Esophagus squamous epithelium (tissue), 5 donors: Measurements from ENCODE around the gene MIF4GD. TPM values are rescaled to one million over a fixed set of nuclear protein-coding genes. Genes with fewer than 3 reads are reported as not detected.

Experiments
- DNase-seq: peaks from one replicate; lab custom pipeline; 2025; lab: John Stamatoyannopoulos, UW
- H3K27ac ChIP-seq, 4 donors: fragments of 200-600 bp; sonication (generic); one replicate each; pipeline ENCODE4 v1.5.1; 2016 to 2019; ENCODE audit warnings: mild to moderate bottlenecking in 1 of 4
- H3K27me3 ChIP-seq, 4 donors: fragments of 200-600 bp; sonication (generic); 1 replicate in 3 of 4; 2 replicates in 1 of 4; pipeline versions ENCODE4 v1.5.1 to v1.6.0; 2017 to 2021; ENCODE audit warnings: antibody characterized with exemption in 1 of 4
- H3K36me3 ChIP-seq, 3 donors: fragments of 200-600 bp; sonication (generic); one replicate each; pipeline ENCODE4 v1.5.1; 2016 to 2019
- H3K4me1 ChIP-seq, 3 donors: fragments of 200-600 bp; sonication (generic); one replicate each; pipeline ENCODE4 v1.5.1; 2017 to 2019
- H3K4me3 ChIP-seq, 4 donors: fragments of 200-600 bp; sonication (generic); 1 replicate in 3 of 4; 2 replicates in 1 of 4; pipeline ENCODE4 v1.5.1; 2016 to 2019; ENCODE audit warnings: mild to moderate bottlenecking in 2 of 4, moderate library complexity in 1 of 4
- H3K9me3 ChIP-seq, 3 donors: fragments of 200-600 bp; sonication (generic); one replicate each; pipeline ENCODE4 v1.5.1; 2016 to 2019
- CTCF ChIP-seq, 6 experiments: fragments of 450-650 bp in 4 of 6; fragments of 200-600 bp in 2 of 6; sonication (generic) in 2 of 6; IDR thresholded peaks; one replicate each; pipeline ENCODE4 v1.5.1; 2016 to 2019; ENCODE audit warnings: antibody characterized with exemption in 6 of 6, mild to moderate bottlenecking in 4 of 6, moderate library complexity in 4 of 6
- POLR2A ChIP-seq, 4 donors: fragments of 450-650 bp; IDR thresholded peaks; one replicate each; pipeline ENCODE4 v1.6.1; 2017; ENCODE audit warnings: antibody characterized with exemption in 4 of 4, mild to moderate bottlenecking in 4 of 4, moderate library complexity in 3 of 4
- WGBS, 2 donors: methylation state at CpG; one replicate each; pipeline ENCODE4 v1.1.5; 2018; 5-methylcytosine and 5-hydroxymethylcytosine counted together
- intact Hi-C: fragments of 100-400 bp; cut with DNase I; formaldehyde crosslinking; loops from one replicate; pipeline ENCODE4 v1.15.0; 2022
- total RNA-seq, 4 donors: library from RNA; depleted of rRNA; stranded (reverse); fragments of >200 nt; gene quantifications; one replicate each; pipeline ENCODE4 v1.1.0, GENCODE V29; 2016
- donor health status: DM: yes; HTN: yes; CAD: no.

MIF4GD gene
- total RNA-seq, 4 donors from 2014 or later, result 14.6 to 28.0 (median 21.2) TPM

DNA sequence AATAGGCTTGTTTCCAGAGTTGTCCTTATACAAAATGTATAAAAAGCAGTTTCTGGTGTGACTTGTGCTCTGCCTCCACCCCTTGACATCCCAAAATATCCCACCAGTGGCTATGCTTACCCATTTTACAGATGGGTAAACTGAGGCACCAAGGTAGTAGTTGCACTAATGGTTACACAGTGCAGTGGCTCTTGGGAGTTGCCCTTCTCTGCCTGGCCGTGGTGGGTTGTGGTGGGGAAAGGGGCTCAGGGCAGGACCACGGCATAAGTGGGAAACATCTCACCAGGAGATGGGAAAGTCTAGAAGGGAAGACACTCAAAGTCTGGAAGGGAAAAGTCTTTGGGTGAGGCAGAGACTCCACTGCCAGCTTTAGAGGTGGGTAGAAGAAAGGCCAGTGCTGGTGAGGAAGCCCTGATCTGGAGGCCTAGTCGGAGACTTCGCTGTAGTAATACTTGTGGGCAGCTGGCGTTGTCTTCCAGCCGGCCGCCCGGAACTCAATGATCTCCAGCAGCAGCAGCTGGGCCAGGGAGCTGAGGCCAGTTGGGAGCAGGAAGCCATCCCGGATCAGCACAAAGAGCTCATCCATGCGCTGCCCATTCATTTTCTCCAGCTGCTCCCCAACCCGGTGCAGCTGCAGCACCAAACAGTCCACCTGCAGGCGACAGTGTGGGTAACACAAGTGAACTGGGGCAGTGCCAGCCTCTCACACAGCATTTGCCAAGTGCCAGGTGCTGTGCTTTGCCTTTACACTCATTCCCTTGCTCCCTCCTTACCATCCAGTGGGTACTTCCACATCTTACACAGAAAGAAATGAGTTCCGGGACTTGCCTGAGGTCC is 4.5 kb downstream of the MIF4GD start:
- intact Hi-C loops, result no loop called here
- DNase-seq, result no peak
- no peak overlapping the region for H3K4me3 ChIP-seq
- 71 to 79% methylated on average over 8 to 13 of the region's 13 CpGs for WGBS, 2 donors
- H3K36me3 ChIP-seq, result peaks cover 0 to 49% (median 17%) of the 10 kb centered on the region in 3 donors
- peaks cover 12 to 53% (median 17%) of the 10 kb centered on the region in 3 donors for H3K4me1 ChIP-seq
- H3K27me3 ChIP-seq, result no peaks in the 10 kb centered on the region
- TF ChIP-seq POLR2A (IDR thresholded peaks at IDR 0.05), result no peak
- TF ChIP-seq CTCF (IDR thresholded peaks at IDR 0.05), result no peak
- H3K9me3 ChIP-seq, result no peaks in the 10 kb centered on the region
- no peak overlapping the region for H3K27ac ChIP-seq

- Histone ChIP-seq H3K4me1 (peaks cover 12 to 53% (median 17%) of the 10 kb centered on the region in 3 donors), H3K9me3 (no peaks in the 10 kb centered on the region), H3K27me3 (no peaks in the 10 kb centered on the region), H3K4me3 (no peak overlapping the region), H3K27ac (no peak overlapping the region), H3K36me3 (peaks cover 0 to 49% (median 17%) of the 10 kb centered on the region in 3 donors)
- TF ChIP-seq CTCF (IDR thresholded peaks at IDR 0.05) (no peak), POLR2A (IDR thresholded peaks at IDR 0.05) (no peak)
- intact Hi-C loops, result no loop called here
- WGBS, 2 donors, result 85 to 88% methylated on average over 5 to 8 of the region's 17 CpGs
- no peak for DNase-seq
Observed at GRCh38 chr17:75265614-75266315, 5.3 kb downstream of the MIF4GD start.

DNA sequence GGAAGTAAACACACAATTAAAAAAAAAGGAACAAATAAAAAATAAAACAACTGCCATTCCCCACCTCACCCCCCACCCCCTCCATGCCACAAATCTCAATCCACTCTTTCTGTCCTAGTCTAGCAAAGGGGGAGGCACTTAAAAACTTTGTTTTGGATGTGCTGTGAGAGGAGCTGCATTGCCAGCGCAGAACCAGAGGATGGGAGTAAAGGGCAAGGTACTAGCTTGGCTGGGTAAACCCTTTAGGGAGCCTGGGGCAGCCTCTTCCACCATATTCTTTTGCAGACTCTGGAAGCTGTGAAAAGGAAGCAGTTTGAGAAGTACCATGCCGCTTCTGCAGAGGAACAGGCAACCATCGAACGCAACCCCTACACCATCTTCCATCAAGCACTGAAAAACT is 8.0 kb downstream of the MIF4GD start:
- peaks cover 0 to 49% (median 17%) of the 10 kb centered on the region in 3 donors for H3K36me3 ChIP-seq
- H3K4me3 ChIP-seq, result no peak overlapping the region
- DNase-seq, result no peak
- no peaks in the 10 kb centered on the region for H3K27me3 ChIP-seq
- intact Hi-C loops, result no loop called here
- peaks cover 17 to 60% (median 29%) of the 10 kb centered on the region in 3 donors for H3K4me1 ChIP-seq
- no peaks in the 10 kb centered on the region for H3K9me3 ChIP-seq
- H3K27ac ChIP-seq, result peak overlapping the region in 2 of 4 donors; percentile 94 to 97
- 91 to 94% methylated on average over 4 of the region's 4 CpGs for WGBS, 2 donors
- TF ChIP-seq POLR2A (IDR thresholded peaks at IDR 0.05), result no peak

DNA sequence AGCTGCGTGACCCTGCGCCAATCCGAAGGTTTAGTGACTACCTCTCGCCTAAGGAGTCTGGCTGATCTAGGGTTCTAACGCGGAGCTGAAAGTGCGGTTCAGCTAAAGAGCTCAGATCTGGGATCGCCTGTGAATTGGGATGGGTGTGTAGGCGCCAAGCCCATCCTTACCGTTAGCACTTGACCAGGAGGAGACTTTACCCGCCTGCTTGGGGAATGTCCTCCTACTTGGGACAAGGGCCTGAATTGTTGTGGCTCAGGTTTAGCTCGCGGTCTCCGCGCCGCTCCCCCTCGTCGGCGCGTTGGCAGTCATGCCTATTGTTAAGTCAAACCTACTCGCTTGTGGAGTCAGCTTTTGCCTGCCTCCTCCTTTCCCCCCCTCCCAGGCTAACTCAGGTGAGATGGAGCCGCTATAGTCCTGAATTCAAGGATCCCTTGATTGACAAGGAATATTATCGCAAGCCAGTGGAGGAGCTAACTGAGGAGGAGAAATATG is 8.9 kb downstream of the MIF4GD start:
- peak overlapping the region; percentile 76 to 98 (median 92) for H3K4me3 ChIP-seq
- peaks cover 17 to 60% (median 30%) of the 10 kb centered on the region in 3 donors for H3K4me1 ChIP-seq
- H3K36me3 ChIP-seq, result peaks cover 0 to 42% (median 17%) of the 10 kb centered on the region in 3 donors
- intact Hi-C loops, result no loop called here
- H3K27ac ChIP-seq, result peak overlapping the region; percentile 94 to 97 (median 96)
- no peaks in the 10 kb centered on the region for H3K9me3 ChIP-seq
- H3K27me3 ChIP-seq, result no peaks in the 10 kb centered on the region
- DNase-seq, result no peak
- TF ChIP-seq POLR2A (IDR thresholded peaks at IDR 0.05) (no peak), CTCF (IDR thresholded peaks at IDR 0.05) (no peak)
- 1% methylated on average over 11 to 15 of the region's 23 CpGs for WGBS, 2 donors

GRCh38 chr17:75261336-75262111 is 9.5 kb downstream of the MIF4GD start, which contains the start of the genes GGA3 and MRPS7:
Gene GGA3, minus strand, starts transcription at chr17:75261606. Its CDS starts 19 bp downstream, at chr17:75261587.
Gene MRPS7, plus strand, starts transcription at chr17:75261879. Its CDS starts 22 bp downstream, at chr17:75261901.
- peaks cover 0 to 36% (median 13%) of the 10 kb centered on the region in 3 donors for H3K36me3 ChIP-seq
- H3K27ac ChIP-seq, result peak within 1 kb of the TSS; percentile 94 to 97 (median 96)
- peaks cover 17 to 56% (median 30%) of the 10 kb centered on the region in 3 donors for H3K4me1 ChIP-seq
- H3K27me3 ChIP-seq, result no peaks in the 10 kb centered on the region
- DNase-seq, result peak; percentile 76
- H3K9me3 ChIP-seq, result no peaks in the 10 kb centered on the region
- intact Hi-C loops, result no loop called here
- WGBS, 2 donors, result 0% methylated on average over 4 to 5 of the region's 69 CpGs
- TF ChIP-seq POLR2A (IDR thresholded peaks at IDR 0.05) (peak in 3 of 4 donors; percentile 29 to 82 (median 78)), CTCF (IDR thresholded peaks at IDR 0.05) (no peak)
- H3K4me3 ChIP-seq, result peak within 1 kb of the TSS; percentile 76 to 98 (median 92)
